HepG2 (cell line): ENCODE results near the gene PLCXD3. TPM values are rescaled to one million over a fixed set of nuclear protein-coding genes. Genes with fewer than 3 reads are reported as not detected.

ENCODE experiments used
- ATAC-seq: fragments of 200-7000 bp; cut with Tn5 transposase; 3 replicates; pipeline ENCODE4 v1.9.1; 2020; ENCODE audit warnings: mild to moderate bottlenecking, moderate library complexity
- BruUV-seq: library from RNA; stranded (reverse); fragments of 400-500 nt; replicated peaks from 2 replicates; lab custom pipeline; 2021; lab: Mats Ljungman, UMichigan
- CTCF ChIA-PET: fragments of 300-600 bp; formaldehyde crosslinking; extraction: SDS; loops from one replicate; lab custom pipeline; 2021; ENCODE audit warnings: low total read pairs, inconsistent platforms, low intra/inter-chr PET ratio; lab: Yijun Ruan, JAX
- POLR2A ChIA-PET: fragments of 350-600 bp; sonication (Branson Sonifier 250); formaldehyde crosslinking; loops from one replicate; lab custom pipeline; 2020; ENCODE audit warnings: antibody characterized with exemption, inconsistent platforms; lab: Yijun Ruan, JAX
- DNase-seq: peaks from one replicate; pipeline ENCODE4 v3.0.0-alpha.2; 2015; ENCODE audit warnings: low spot score
- FAIRE-seq: peaks from 3 replicates; lab custom pipeline; 2011; peaks lifted over from hg19 to GRCh38; lab: Jason Lieb, UNC
- H2AFZ ChIP-seq: one replicate; pipeline ENCODE4 v1.6.1; 2011; ENCODE audit warnings: low read length, inconsistent platforms
- H3K27ac ChIP-seq: fragments of 300-600 bp; 3 replicates; pipeline ENCODE4 v1.8.0; 2011; ENCODE audit warnings: mixed run types, mild to moderate bottlenecking, mixed read lengths, low read length, inconsistent platforms; ENCODE audit not compliant: insufficient read depth; ENCODE audit errors: extremely low read length
- H3K27me3 ChIP-seq, 2 experiments: fragments of 200-600 bp in 1 of 2; 2 replicates in 1 of 2; 3 replicates in 1 of 2; pipeline versions ENCODE4 v1.6.0 to v1.8.0; 2011; ENCODE audit warnings: low read length in 2 of 2, mild to moderate bottlenecking in 2 of 2, moderate library complexity in 2 of 2, inconsistent platforms in 1 of 2; ENCODE audit not compliant: insufficient read depth in 2 of 2, control insufficient read depth in 1 of 2
- H3K36me3 ChIP-seq, 2 experiments: fragments of 200-600 bp in 1 of 2; replicated peaks in 1 of 2; 2 replicates in 1 of 2; 3 replicates in 1 of 2; pipeline versions ENCODE4 v1.5.1 to v1.8.0; 2011; ENCODE audit warnings: low read length in 2 of 2, inconsistent platforms in 1 of 2; ENCODE audit not compliant: insufficient read depth in 2 of 2, control insufficient read depth in 1 of 2
- H3K4me1 ChIP-seq: 2 replicates; pipeline ENCODE4 v1.5.1; 2012; ENCODE audit warnings: low read length, inconsistent platforms; ENCODE audit not compliant: insufficient read depth
- H3K4me2 ChIP-seq: 2 replicates; pipeline ENCODE4 v1.6.0; 2011; ENCODE audit warnings: low read depth, low read length, inconsistent platforms
- H3K4me3 ChIP-seq, 3 experiments: fragments of 200-600 bp in 1 of 3; sonication (generic), shearing (Covaris generic) in 1 of 3; replicated peaks in 1 of 3; 2 replicates each; pipeline ENCODE4 v1.5.1; 2011 to 2016; ENCODE audit warnings: low read length in 3 of 3, inconsistent platforms in 2 of 3, low read depth in 2 of 3, mild to moderate bottlenecking in 2 of 3, control low read depth in 1 of 3, mixed read lengths in 1 of 3; ENCODE audit not compliant: insufficient read depth in 1 of 3
- H3K79me2 ChIP-seq: one replicate; pipeline ENCODE4 v1.6.1; 2011; ENCODE audit warnings: low read length, inconsistent platforms; ENCODE audit not compliant: insufficient read depth
- H3K9ac ChIP-seq: 2 replicates; pipeline ENCODE4 v1.6.0; 2011; ENCODE audit warnings: mild to moderate bottlenecking, low read depth, low read length, inconsistent platforms; ENCODE audit not compliant: insufficient read depth
- H3K9me3 ChIP-seq: 2 replicates; pipeline ENCODE4 v1.5.1; 2012; ENCODE audit warnings: mild to moderate bottlenecking, low read length
- H4K20me1 ChIP-seq: 2 replicates; pipeline ENCODE4 v1.6.0; 2011; ENCODE audit warnings: inconsistent platforms, mild to moderate bottlenecking, low read length, moderate library complexity; ENCODE audit not compliant: insufficient read depth
- ATF7 ChIP-seq, 2 experiments: fragments of 450-650 bp in 1 of 2; sonication (generic) in 1 of 2; formaldehyde crosslinking in 1 of 2; IDR thresholded peaks; 2 replicates each; pipeline versions ENCODE4 v1.4.0 to v1.6.1; 2016 to 2020; ENCODE audit warnings: antibody characterized with exemption in 1 of 2, mild to moderate bottlenecking in 1 of 2, missing genetic modification reagents in 1 of 2
- CREB1 ChIP-seq, 2 experiments: fragments of 450-650 bp in 1 of 2; IDR thresholded peaks; 2 replicates each; pipeline ENCODE4 v1.6.1; 2016 to 2017; ENCODE audit warnings: control low read depth in 1 of 2, mild to moderate bottlenecking in 1 of 2, missing compliant biosample characterization in 1 of 2, missing genetic modification characterization in 1 of 2
- STAG1 ChIP-seq: sonication (generic); formaldehyde crosslinking; IDR thresholded peaks from 2 replicates; pipeline ENCODE4 v1.4.0; 2020; ENCODE audit warnings: missing genetic modification reagents
- WGBS: methylation state at CpG from one replicate; pipeline ENCODE4 v1.1.6; 2017; ENCODE audit warnings: low lambda C conversion rate; 5-methylcytosine and 5-hydroxymethylcytosine counted together
- in situ Hi-C: cut with HindIII; loops from 2 replicates; pipeline ENCODE4 v1.10.0; 2017; ENCODE audit warnings: low pct_unique_long_range_greater_than_20kb; ENCODE audit not compliant: extremely low pct_ligation_motif_present
- intact Hi-C: fragments of 100-400 bp; cut with micrococcal nuclease; formaldehyde crosslinking; loops from one replicate; pipeline ENCODE4 v1.10.0; 2022; ENCODE audit not compliant: unreplicated experiment
- polyA plus RNA-seq, 8 experiments: library from polyadenylated mRNA; depleted of rRNA in 3 of 8; stranded (reverse) in 7 of 8; unstranded in 1 of 8; fragments of >200 nt; fragmentation: Illumina TruSeq in 4 of 8; extraction: Trizol in 4 of 8; gene quantifications; 2 replicates each; pipeline versions ENCODE4 v1.2.1 to v1.2.3, GENCODE V29; 2011 to 2016; ENCODE audit warnings: low read depth in 4 of 8, missing spikeins in 1 of 8, mixed read lengths in 1 of 8; ENCODE audit not compliant: insufficient read depth in 1 of 8
- total RNA-seq, 5 experiments: library from RNA; depleted of rRNA; stranded (reverse); fragments of >200 nt; fragmentation: Illumina TruSeq; extraction: Trizol; gene quantifications; 2 replicates each; pipeline ENCODE4 v1.2.3, GENCODE V29; 2016; ENCODE audit warnings: low read depth in 1 of 5
- TF ChIP-seq, protein P1 (sequence below): sonication (generic); formaldehyde crosslinking; IDR thresholded peaks from 2 replicates; pipeline ENCODE4 v1.5.0; 2020; ENCODE audit warnings: mild to moderate bottlenecking, missing genetic modification reagents, moderate library complexity
- TF ChIP-seq, protein P2 (sequence below): sonication (generic); formaldehyde crosslinking; IDR thresholded peaks from 2 replicates; pipeline ENCODE4 v1.4.0; 2020; ENCODE audit warnings: missing genetic modification reagents, borderline replicate concordance
- TF ChIP-seq, protein P3 (sequence below): sonication (generic); IDR thresholded peaks from 2 replicates; pipeline ENCODE4 v1.6.1; 2016; ENCODE audit warnings: low read depth, borderline replicate concordance

Gene PLCXD3
- total and polyA plus RNA-seq, 2 of the 13 experiments (the other 11 are each of a cell fraction or from before 2014, with no cell fraction given), result not detected

DNA sequence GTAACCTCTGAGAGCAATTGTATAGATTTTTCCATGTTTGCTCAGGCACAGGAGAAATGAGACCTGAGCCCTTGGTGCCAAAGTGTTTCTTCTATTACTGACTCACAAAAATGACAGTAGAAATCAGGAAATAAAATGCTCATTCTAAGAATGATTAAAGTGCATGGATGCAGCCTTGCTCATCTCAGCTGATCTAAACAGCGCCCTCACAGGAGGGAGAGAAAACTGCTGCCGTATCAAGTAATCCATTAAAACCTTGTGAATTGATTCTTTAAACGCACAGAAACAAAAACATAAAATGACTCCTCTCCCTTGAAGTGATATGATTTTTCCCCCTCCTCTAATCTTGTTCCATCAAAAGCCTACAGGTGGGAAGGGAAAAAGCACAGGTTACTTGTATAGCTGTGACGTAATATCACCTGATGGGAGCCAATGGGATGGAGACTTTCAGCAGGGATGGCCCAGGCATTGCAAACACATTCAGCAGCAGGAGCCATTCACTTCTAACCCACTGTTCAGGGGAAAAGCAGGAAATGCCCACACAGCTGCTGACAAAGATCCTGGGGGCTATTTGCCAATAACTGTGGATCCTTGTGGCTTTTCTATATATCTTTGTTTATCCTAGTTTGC is 76.7 kb downstream of the PLCXD3 start:
- TF ChIP-seq, protein P1, sequence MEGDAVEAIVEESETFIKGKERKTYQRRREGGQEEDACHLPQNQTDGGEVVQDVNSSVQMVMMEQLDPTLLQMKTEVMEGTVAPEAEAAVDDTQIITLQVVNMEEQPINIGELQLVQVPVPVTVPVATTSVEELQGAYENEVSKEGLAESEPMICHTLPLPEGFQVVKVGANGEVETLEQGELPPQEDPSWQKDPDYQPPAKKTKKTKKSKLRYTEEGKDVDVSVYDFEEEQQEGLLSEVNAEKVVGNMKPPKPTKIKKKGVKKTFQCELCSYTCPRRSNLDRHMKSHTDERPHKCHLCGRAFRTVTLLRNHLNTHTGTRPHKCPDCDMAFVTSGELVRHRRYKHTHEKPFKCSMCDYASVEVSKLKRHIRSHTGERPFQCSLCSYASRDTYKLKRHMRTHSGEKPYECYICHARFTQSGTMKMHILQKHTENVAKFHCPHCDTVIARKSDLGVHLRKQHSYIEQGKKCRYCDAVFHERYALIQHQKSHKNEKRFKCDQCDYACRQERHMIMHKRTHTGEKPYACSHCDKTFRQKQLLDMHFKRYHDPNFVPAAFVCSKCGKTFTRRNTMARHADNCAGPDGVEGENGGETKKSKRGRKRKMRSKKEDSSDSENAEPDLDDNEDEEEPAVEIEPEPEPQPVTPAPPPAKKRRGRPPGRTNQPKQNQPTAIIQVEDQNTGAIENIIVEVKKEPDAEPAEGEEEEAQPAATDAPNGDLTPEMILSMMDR (CRISPR knock-in tag), result 0 out of 2 replicates have a peak, but pooled peaks have one; percentile 6
- TF ChIP-seq ATF7 (IDR thresholded peaks at IDR 0.05), result no peak
- no peak for TF ChIP-seq ATF7 (CRISPR knock-in tag; IDR thresholded peaks at IDR 0.05)
- TF ChIP-seq, protein P2, sequence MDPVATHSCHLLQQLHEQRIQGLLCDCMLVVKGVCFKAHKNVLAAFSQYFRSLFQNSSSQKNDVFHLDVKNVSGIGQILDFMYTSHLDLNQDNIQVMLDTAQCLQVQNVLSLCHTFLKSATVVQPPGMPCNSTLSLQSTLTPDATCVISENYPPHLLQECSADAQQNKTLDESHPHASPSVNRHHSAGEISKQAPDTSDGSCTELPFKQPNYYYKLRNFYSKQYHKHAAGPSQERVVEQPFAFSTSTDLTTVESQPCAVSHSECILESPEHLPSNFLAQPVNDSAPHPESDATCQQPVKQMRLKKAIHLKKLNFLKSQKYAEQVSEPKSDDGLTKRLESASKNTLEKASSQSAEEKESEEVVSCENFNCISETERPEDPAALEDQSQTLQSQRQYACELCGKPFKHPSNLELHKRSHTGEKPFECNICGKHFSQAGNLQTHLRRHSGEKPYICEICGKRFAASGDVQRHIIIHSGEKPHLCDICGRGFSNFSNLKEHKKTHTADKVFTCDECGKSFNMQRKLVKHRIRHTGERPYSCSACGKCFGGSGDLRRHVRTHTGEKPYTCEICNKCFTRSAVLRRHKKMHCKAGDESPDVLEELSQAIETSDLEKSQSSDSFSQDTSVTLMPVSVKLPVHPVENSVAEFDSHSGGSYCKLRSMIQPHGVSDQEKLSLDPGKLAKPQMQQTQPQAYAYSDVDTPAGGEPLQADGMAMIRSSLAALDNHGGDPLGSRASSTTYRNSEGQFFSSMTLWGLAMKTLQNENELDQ (CRISPR knock-in tag), result no peak
- TF ChIP-seq, protein P3, sequence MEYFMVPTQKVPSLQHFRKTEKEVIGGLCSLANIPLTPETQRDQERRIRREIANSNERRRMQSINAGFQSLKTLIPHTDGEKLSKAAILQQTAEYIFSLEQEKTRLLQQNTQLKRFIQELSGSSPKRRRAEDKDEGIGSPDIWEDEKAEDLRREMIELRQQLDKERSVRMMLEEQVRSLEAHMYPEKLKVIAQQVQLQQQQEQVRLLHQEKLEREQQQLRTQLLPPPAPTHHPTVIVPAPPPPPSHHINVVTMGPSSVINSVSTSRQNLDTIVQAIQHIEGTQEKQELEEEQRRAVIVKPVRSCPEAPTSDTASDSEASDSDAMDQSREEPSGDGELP, result peak; percentile 40; the same call in 1 of the 2 replicates
- peak; percentile 8; the same call in 1 of the 2 replicates for TF ChIP-seq STAG1
- peak; percentile 47 for TF ChIP-seq CREB1 (IDR thresholded peaks at IDR 0.05)
- TF ChIP-seq CREB1 (CRISPR knock-in tag; IDR thresholded peaks at IDR 0.05), result no peak
- FAIRE-seq, result no peak
- Histone ChIP-seq H3K9me3 (no peaks in the 10 kb centered on the region), H3K4me1 (no peaks in the 10 kb centered on the region), H3K79me2 (no peaks in the 10 kb centered on the region), H3K4me2 (no peak overlapping the region), H3K9ac (no peak overlapping the region), H3K27ac (no peak overlapping the region), H3K4me3 (no peak overlapping the region), H3K27me3 (no peaks in the 10 kb centered on the region), H4K20me1 (no peaks in the 10 kb centered on the region), H3K36me3 (no peaks in the 10 kb centered on the region), H2AFZ (no peak overlapping the region)
- no peak for DNase-seq
- intact Hi-C loops, result no loop called here
- 56% methylated on average over 4 of the region's 4 CpGs for WGBS
- BruUV-seq, result no TSS peak
- in situ Hi-C loops, result no loop called here
- ChIA-PET POLR2A (no interaction called here), CTCF (no interaction called here)
- no peak for ATAC-seq
